HG02642 (cell line): ENCODE results near the gene TNFRSF21.

Experiments used
- ATAC-seq: cut with Tn5 transposase; IDR thresholded peaks from one replicate; pipeline ENCODE4 v1.9.1; 2021; ENCODE audit warnings: mild to moderate bottlenecking; ENCODE audit not compliant: unreplicated experiment, poor library complexity

TNFRSF21 gene

DNA sequence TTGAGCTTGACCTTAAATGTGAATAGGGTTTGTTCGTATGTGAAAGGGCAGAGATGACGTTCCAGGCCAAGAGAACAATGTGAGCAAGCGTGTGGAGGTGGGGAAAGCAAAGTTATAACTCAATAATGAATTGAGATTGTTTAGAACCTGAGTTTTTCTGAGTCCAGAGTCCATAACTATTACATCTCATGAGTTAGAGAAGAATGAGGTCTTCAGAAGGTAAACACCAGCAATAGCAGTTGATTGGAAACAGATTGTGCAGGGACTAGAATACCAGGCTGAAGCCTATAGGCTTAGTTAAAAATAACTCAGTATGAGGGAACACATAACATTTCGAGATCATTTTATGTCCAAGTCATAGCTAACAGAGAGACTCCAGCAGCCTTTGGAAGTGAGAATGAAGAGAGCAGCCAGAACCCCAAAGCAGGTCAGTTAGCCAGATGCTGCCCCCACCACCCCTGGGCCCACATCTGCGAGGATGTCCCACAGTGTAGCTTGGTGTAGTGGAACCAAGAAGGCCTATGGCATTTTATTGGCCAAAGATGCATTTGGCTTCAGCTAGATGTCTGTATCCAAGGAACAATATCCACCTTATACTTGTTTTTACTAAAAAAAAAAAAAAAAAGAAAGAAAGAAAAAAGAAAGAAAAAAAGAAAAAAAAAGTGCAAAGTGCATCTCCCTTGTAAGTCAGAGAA is 121.7 kb downstream of the TNFRSF21 start:
- ATAC-seq: no peak

DNA sequence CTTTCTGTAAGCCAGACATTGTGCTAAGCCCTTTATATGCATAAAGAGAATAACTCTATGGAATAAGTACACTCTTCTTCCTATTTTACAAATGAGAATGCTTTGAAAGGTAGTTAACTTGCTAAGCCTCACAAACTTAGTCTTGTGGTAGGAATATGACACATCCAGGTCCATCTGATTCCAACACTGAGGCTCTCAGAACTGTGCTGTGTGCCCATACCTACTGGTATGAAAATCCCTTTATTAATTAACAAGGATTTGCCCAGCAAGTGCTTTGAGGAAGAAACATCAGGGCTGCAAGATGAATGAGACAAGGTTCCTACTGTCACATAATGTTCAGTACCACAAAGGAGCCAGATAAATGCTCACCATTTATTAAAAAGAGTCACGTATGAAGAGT is 122.6 kb downstream of the TNFRSF21 start:
- no peak for ATAC-seq

DNA sequence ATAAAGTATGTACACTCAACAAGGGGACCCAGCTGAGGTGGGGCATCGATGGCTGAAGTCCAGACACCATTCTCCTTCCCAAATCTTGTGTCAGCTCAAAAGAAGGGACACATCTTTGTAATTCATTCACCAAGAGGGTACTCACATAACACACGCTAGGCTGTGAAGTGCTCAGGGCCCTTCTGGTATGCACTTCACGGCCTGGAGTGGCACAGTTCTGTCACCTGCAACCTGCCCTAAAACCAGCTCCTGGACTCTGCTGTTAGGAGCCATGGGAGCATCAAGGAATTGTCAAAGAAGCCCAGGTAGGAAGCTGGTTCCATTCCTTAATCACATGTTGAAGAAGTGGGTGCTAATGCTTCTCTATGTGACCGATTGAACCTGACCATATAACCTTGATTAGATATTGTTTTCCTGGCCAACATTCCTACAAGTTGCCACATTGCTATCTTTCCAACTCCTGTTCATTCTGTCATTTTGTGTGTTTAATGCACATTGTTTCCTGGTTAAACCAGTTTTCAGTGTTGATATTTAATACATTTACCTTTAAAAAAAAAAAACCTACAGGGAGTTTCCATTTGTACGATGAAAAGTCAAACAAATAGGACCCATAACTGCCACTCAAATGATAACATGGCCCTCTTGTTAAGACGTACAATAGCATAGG is 127.3 kb downstream of the TNFRSF21 start:
- ATAC-seq: no peak

DNA sequence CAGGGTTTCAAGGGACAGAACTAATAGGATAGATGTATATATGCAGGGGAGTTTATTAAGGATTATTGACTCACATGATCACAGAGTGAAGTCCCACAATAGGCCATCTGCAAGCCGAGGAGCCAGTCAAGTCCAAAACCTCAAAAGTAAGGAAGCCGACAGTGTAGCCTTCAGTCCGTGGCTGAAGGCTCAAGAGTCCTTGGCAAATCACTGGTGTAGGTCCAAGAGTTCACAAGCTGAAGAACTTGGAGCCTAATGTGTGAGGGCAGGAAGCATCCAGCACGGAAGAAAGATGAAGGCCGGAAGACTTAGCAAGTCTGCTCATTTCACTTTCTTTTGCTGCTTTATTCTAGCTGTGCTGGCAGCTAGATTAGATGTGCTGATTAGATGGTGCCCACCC is 128.0 kb downstream of the TNFRSF21 start:
- no peak for ATAC-seq
